Measurements from ENCODE around the gene NEU4.
A peak's percentile ranks its signal among the peaks of the same experiment; 100 is the strongest.
"Not testable (repeated sequence)": the region's sequence is repeated elsewhere in the genome, so short reads cannot be mapped to it uniquely, and the experiment has no call there.

NEU4 gene

DNA sequence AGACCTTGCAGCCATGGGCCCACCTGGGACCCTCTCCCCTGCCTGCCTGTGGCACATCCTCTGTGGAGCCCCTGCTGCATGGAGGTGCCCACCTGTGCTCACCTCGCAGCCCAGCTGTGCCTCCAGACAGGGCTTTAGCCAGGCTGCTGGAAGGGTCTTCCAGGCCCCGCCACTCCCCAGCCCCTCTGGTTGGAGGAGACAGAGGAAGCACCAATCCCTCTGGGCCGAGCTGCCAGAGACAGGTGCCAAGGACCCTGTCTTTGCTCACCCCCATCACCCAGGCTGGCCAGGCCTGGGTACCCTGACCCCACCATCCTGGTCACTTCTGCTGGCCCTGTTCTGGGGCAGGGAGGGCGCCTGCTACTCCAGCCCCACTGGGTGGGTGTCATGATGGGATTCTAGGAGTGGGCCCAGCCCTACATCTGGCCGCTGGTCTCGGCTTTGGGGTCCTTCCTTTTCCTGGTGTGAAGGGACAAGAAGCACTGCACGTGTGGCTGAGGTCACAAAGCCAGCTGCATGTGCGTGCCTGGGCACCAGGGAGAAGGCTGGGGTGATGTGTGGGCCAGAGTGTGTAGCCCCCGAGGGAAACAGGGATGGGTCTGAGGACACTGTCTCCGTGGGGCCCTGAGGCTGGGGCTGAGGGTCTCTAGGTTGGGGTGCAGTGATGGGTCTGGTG is 9.3 kb upstream of the NEU4 start:
- DNase-seq = no peak

DNA sequence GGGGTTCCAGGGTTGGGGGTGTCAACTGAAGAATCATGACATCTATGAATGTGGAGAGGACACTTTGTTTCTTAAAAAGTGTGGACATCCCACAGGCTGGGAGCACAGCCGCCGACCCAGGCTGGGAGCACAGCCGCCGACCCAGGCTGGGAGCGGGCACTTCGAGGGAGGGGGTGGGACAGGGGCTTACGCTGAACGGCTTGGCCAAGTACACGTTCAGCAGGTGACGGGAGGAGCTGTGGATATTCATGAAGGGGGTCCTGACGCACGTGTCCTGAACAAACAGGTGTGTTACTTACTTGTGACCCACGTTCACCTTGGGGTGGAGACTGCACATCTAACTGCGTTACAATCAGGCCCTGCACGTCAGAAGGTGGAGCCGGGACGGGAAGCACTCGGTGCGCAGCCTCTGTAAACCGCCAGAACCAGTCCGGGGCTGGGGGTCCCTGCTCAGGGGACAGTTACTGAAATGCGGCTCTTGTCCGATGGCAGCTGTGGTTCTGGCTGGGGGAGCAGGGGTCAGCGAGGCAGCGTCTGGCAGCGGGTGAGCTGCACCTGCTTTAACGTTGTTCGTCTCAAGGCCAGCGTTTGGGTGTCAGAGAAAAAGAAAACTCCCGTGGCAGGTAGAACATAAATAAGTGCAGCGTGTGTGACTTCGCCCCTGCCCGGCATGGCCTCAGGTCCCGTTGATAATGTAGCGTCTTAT is 8.6 kb upstream of the NEU4 start:
- DNase-seq = not testable (repeated sequence)

DNA sequence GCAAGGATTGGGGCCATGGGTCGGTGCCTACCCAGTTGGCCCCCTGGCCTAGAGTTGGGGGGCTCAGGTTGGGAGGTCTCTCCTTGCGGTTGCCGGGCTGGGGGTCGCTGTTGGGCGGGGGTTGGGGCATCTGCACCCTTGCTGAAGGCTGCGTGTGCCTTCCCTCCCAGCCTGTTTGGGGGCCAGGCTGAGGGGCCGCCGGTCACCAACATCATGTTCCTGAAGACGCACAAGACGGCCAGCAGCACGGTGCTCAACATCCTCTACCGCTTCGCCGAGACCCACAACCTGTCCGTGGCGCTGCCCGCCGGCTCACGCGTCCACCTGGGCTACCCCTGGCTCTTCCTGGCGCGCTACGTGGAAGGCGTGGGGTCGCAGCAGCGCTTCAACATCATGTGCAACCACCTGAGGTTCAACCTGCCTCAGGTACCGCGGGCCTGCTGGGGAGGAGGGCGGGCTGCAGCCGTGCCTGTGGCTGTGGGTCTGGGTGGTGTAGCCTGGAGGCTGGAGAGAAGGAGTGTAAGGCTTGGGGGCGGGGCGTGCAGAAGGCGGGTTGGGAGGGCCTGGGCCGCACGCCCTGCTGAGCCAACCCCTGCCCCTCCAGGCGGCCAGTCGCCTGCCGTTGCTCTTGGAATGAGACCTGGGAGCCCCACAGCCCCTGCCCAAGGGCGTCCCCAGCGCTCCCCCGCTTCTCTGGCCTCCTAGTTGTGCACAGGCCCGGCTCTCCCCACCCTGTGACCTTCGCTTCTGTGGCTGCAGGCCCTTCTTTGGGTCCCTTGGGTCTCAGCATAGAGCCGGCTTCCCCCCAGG is 7.2 kb upstream of the NEU4 start:
- no peak for DNase-seq

DNA sequence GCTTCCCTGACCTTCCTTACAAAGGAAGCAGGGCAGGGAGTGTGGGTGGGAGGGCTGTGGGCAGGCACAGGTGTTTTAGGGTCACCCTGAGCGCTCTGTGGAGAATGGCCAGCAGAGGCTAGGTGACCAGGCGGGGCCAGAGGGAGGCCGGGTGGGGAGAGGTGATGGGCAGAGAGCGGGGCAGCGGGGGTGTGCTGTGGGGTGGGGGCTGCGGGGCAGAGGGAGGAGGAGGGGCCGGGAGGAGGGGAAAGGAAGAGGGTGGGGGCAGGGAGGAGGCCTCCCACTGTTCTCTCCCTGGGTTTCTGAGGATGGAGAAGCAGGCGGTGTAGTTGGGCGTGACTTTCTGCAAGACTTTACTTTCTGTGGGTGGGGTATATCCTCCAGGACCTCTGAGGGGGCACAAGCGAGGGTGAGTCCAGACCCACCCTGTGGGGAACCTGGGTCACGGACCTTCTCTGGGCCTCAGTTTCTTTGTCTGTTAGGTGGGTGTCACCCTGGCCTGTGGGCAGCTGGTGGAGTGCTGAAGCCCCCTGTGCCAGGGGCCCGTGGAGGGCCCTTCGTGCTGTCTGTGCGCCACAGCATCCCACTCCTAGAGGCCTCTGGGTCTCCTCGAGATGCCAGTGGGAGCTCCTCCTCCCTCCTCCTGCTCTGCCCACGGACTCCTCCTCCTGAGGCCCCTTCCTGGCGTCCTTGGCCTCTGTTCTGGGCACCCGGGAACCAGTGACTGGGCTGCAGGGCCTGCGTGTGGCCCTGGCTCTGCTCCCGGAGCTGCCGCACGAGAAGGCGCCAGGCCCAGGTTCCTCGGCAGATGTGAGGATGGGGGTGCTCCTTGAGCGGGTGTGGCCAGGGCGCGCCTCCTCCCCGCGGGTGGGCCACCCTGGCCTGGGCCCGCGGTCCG is 6.3 kb upstream of the NEU4 start:
- no peak for DNase-seq

DNA sequence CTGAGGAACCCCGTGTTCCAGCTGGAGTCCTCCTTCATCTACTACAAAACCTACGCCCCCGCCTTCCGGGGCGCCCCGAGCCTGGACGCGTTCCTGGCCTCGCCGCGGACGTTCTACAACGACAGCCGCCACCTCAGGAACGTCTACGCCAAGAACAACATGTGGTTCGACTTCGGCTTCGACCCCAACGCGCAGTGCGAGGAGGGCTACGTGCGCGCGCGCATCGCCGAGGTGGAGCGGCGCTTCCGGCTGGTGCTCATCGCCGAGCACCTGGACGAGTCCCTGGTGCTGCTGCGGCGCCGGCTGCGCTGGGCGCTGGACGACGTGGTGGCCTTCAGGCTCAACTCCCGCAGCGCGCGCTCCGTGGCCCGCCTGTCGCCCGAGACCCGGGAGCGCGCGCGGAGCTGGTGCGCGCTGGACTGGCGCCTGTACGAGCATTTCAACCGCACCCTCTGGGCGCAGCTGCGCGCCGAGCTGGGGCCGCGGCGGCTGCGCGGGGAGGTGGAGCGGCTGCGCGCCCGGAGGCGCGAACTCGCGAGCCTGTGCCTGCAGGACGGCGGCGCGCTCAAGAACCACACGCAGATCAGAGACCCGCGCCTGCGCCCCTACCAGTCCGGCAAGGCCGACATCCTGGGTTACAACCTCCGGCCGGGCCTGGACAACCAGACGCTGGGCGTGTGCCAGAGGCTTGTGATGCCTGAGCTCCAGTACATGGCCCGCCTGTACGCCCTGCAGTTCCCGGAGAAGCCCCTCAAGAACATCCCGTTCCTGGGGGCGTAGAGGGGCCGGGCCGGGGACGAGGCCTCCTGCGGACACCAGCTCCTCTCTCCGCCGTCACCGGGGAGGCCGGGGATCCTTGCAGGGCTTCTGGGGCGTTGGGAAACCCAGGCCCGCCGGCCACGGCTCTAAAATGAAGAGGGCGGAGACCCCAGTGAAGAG is 5.3 kb upstream of the NEU4 start:
- DNase-seq = no peak

DNA sequence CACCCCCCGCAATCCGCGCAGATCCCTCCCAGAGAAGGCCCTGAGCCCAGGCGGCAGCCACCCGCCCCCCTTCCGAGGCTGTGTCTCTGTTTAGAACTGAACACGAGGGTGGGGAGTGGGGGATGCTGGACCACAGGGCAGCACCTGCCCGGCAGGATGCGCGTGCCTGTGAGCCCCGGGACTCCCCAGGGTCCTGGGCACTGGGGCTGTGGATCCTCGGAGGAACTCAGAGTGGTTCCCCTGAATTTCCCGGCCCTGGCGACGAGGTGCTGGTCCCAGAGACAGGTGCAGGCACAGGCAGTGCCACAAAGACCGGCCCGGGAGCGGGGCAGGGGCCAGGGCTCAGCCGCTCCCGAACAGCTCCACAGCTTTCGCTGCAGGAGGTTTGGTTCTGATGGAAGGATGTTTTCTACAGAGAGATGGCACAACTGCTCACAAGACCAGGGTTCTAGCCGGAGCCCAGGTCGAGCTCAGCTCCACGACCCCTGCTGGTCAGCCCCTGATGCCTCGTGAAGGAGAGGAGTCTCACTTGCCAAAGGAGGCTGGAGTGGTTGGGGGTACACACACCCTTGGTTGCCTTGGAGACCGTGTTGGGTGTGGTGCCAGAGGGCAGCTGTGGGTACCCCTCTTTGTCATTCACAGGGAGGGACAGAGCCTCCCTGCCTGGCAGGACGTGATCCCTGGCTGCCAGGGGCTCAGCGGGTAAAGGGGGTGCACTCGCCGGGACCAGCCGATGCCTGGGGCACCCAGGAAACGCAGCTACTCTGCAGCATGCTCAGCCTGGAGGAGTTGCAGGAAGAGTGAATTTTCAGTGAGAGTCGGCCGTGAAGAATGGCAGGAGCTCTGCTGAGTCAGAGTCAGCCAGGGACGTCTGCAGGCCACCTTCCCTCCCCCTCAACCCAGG is 4.4 kb upstream of the NEU4 start:
- DNase-seq = no peak

DNA sequence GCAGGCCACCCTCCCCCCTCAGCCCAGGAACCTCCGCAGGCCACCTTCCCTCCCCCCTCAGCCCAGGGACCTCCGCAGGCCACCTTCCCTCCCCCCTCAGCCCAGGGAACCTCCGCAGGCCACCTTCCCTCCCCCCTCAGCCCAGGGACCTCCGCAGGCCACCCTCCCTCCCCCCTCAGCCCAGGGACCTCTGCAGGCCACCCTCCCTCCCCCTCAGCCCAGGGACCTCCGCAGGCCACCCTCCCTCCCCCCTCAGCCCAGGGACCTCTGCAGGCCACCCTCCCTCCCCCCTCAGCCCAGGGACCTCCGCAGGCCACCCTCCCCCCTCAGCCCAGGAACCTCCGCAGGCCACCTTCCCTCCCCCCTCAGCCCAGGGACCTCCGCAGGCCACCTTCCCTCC is 2.8 kb upstream of the NEU4 start:
- DNase-seq = not testable (repeated sequence)

DNA sequence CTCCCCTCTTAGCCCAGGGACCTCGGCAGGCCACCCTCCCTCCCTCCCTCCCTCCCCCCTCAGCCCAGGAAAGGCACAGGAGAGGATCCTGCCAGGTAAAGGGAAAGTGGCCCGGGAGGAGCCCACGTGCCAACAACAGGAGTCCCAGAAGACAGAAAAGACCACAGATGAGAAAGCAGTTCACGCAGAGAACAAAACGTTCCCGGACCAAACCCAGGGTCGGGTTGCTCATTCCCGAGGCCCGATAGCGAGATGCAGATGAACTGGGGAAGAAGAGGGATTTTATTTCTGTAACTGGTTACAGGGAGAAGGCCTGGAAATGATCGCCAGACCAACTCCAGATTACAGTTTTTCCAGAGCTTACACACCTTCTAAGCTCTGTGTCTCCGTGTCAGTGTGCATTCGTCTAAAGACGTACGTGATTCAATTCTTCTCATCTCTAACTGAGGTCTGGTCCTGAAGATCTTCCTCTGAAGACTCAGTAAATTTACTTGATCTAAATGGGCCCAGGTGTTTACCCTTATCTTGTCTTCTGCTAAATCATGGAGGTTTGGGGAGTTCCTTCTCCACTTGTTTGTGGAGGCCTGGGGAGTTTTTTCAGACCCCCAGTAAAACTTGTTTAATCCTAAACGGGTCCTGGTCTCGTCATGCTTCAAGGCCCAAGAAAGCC is 807 bp upstream of the NEU4 start:
- no peak for DNase-seq

DNA sequence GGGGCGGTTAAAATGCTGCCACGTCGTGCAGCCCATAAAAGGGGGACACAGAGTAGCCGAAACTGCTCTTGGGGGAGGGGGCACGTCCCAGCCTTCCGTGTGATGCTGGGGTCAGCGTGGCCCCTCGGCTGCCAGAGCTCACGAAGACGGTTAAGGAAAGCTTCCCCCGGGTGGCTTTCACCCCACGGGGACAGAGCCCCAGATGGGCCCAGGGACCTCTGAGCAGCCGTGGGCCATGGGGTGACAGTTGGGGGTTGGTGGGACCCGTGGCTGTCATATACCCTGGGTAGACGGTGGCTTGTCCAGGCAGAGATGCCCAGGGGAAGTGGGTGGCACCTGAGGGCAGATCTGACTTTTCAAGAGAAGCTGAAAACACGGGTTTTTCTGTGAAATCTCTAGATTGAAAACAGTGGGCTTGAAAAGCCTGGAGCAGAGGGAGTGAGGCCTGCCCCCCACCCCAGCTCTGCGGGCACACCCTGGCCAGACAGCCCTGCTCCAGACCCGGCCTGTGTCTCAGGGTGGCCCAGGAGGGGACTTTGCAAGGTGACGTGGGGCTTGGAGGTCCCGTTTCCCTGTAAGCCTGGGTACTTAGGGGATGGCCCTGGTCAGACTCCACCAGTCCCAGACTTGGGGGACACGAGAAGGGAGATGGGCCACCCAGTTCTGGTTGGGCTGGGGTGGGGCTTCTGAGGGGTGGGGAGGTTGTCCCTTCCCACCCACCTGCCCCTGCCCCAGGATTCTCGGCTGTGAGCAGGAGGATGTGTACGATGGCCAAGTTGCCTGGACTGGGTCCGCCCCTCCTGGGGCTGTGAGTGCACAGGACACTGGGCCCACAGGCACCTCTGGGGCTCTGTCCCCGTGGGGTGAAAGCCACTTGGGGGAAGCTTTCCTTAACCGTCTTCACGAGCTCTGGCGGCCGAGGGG is 652 bp downstream of the NEU4 start:
- DNase-seq = no peak

DNA sequence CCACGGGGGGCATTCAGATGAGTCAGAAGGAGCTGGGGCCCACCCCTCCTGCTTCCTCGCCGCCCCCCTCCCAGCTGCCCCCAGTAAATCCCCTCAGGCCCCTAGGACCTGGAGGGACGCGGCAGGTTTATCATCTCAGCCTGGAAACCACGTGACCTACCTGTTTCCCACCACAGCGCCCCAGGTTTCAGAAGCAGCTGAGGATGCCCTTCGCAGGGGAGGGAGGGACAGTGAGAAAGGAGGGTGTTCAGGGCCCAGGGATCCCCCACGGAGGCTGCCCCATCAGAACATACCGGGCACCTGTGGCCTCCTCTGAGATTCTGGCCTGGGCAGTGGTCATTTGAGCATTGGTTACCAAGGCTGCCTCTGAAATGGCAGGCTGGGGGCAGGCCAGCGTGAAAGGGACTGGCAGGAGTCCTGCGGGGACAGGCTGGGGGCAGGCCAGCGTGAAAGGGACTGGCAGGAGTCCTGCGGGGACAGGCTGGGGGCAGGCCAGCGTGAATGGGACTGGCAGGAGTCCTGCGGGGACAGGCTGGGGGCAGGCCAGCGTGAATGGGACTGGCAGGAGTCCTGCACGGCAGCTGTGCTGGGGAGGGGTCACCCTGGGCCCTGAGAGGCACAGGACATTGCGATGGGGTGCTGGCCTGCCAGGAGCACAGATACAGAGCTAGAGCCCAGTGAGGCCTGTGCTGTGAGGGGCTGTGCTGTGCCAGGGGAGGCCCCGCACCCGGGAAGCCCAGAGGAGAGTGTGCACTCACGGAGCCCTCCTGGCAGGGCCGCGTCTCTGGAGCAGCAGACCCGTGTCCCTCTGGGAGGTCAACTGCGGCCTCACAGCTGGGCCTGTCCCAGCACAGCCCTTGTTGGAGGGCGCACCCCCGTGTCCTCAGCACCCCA is 1.6 kb downstream of the NEU4 start:
- no peak for DNase-seq

DNA sequence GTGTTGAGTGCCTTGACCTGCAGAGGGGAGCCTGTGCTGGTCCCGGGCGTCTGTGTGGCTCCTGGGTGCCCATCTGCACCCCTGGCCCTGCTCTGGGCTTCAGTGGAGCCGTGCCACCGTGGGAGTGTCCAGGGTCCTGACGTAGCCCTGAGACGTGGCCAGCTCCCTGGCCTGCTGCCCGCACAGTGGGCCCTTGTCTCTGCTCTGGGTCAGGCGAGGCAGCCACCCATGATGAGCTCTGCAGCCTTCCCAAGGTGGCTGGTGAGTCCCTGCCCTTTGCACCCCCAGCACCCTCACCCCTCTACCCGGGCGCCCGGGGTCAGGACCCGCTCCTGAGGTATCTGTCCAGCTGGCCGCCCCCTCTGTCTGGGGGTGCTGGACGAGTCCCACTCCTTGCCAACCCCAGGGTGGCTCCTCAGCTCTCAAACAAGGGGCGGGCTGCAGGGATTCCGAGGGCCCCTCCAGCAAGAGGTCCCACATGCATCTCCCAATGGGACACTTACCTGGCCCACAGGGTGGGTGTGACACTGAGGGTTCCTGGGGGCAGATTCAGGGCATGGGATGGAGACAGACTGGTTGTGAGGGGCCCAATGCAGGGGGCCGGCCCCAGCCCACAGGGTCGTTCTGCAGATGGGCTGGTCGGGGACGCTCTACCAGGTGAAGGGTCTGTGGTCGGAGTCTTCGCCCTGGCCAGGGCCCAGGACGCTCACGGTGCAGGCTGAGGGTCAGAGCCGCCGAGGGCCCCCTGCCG is 2.4 kb downstream of the NEU4 start:
- no peak for DNase-seq

DNA sequence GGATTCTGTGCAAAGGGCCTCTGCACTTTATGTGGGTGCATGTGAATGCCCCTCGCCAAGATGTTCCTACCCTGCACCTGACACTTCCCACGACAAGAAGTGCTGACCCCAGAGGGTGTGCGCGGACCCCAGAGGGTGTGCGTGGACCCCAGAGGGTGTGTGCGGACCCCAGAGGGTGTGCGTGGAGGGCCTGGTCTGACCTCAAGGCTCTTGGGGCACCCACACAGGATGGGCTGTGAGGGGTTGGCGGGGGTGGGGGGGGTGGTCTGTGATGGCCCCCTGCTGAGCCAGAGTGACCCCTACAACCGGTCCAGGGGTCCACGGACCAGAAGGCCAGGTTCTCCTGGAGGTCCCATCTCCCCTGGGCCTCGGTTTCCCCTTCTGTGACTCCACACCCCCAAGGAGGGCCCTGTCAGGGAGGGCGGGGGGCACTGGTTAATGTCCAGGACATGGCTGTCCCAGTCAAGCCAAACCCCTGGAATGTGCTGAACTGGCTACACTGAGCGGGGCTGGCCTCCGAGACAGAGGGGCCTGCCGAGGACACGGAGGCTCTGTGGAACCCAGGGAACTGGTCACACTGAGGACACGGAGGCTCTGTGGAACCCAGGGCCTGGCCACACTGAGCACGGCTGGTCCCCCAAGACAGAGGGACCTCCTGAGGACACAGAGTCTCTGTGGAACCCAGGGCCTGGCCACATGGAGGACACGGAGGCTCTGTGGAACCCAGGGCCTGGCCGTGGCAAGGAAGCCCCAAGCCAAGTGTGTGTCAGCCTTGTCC is 3.1 kb downstream of the NEU4 start:
- no peak for DNase-seq

DNA sequence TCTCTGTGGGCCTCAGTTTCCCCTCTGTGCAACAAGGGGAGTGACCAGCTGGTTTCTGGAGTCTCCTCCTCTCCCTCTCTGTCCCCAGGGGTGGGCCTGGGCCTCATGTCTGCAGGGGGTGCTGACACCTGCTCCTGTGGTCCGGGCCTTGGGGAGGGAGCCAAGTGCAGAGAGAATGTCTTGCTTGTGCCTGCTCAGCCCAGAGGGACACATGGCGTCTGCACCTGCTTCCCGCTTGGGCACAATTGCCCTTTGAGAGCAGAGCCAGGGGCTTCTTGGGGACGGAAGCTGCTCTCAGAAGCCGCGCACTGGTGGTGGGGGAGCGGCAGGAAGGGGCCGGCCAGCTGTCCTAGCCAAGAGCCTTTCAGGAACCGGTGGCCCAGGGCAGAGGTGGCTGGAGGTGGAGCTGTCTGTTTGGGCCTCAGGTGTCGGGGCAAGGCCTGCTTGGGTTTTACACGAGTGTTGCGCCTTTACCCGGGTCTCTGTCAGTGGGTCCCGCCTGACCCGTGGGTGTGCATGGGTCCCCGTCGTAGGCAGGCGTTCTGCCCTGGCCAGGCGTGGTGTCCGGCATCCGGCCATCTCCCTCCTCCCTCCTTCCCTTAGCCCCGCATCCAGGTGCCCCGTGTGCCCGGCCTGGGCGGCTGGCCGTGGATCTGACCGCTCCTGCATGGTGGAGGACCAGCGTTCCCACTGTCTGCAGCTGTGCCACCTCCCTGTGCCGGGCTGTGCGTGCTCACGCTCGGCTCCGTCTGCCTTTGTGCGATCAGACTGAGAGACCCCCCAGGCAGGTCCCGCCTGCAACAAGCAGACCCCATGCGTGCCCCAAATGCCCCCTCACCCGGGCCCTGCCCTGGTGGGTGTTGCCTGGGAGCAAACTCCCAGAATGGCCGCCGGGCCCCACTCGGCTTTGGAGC is 4.0 kb downstream of the NEU4 start:
- peak; percentile 26 for DNase-seq

DNA sequence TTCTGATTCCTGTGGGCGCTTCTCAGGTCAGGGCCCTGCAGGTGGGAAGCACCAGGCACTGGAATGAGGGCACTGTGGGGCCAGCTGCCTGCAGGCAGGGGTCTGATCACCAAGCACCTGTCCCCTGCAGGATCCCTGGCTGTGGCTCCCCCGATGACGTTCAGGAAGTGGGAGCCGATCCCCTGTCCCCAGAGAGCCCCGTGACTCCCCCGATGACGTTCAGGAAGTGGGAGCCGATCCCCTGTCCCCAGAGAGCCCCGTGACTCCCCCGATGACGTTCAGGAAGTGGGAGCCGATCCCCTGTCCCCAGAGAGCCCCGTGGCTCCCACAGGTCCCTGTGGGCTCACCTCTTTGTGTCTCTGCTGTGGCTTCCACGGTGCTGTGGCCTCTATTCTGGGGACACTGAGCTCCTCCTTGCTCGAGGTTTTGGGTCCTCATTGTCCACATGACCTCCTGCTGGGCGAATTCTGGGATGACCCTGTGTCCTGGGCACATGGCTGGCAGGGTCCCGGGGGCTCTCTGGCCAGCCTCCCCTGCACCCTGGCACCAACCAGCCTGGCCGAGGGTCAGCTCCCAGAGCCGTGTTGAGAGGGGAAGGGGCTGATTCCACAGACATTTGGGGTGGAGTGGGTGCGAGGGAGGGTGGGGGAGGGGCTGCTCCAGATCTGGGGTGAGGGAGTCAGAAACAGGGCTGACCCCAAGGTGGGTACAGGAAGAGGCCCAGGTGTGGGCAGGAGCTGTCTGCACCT is 4.8 kb downstream of the NEU4 start:
- no peak for DNase-seq

DNA sequence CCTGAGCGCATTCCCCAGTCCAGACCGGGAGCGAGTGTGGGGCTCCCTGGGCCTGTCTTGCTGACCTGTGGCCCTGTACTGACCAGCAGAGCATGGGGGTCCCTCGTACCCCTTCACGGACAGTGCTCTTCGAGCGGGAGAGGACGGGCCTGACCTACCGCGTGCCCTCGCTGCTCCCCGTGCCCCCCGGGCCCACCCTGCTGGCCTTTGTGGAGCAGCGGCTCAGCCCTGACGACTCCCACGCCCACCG is 5.3 kb downstream of the NEU4 start:
- no peak for DNase-seq

Data from DMS53 (cell line).